ENCODE results near the gene SYCP2L. TPM values are rescaled to one million over a fixed set of nuclear protein-coding genes. Genes with fewer than 3 reads are reported as not detected.
"Not testable (repeated sequence)": the region's sequence is repeated elsewhere in the genome, so short reads cannot be mapped to it uniquely, and the experiment has no call there.

The SYCP2L gene
- total RNA-seq, 1 donor, result 0.36 TPM

DNA sequence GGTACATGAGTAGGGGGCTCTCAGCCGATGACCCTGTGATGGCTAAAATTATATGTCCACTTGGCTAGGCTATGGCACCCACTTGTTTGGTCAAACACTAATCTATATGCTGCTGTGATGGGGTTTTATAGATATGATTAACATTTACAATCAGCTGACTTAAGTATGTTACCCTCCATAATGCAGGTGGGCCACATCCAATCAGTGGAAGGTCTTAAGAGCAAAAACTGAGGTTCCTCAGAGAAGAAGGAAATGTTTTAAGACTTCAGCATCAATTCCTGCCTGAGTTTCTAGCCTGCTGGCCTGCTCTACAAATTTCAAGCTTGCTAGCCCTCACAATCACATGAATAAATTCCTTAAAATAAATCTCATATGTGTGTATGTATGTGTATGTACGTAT lies 29.6 kb upstream of the SYCP2L start:
- H3K9me3 ChIP-seq (ENCODE audit: low read depth, low read length), result no peaks in the 10 kb centered on the region
- H3K4me1 ChIP-seq (ENCODE audit: insufficient read depth, low read length), result no peaks in the 10 kb centered on the region
- H4K20me1 ChIP-seq (ENCODE audit: insufficient read depth, low read length), result no peaks in the 10 kb centered on the region
- H3K27ac ChIP-seq (ENCODE audit: low read depth, low read length), result no peak overlapping the region
- no peaks in the 10 kb centered on the region for H3K79me2 ChIP-seq (ENCODE audit: insufficient read depth, low read length)
- TF ChIP-seq, protein P1, sequence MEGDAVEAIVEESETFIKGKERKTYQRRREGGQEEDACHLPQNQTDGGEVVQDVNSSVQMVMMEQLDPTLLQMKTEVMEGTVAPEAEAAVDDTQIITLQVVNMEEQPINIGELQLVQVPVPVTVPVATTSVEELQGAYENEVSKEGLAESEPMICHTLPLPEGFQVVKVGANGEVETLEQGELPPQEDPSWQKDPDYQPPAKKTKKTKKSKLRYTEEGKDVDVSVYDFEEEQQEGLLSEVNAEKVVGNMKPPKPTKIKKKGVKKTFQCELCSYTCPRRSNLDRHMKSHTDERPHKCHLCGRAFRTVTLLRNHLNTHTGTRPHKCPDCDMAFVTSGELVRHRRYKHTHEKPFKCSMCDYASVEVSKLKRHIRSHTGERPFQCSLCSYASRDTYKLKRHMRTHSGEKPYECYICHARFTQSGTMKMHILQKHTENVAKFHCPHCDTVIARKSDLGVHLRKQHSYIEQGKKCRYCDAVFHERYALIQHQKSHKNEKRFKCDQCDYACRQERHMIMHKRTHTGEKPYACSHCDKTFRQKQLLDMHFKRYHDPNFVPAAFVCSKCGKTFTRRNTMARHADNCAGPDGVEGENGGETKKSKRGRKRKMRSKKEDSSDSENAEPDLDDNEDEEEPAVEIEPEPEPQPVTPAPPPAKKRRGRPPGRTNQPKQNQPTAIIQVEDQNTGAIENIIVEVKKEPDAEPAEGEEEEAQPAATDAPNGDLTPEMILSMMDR (IDR thresholded peaks at IDR 0.05; ENCODE audit: extremely low read depth, low read depth, low read length), result no peak
- no peak overlapping the region for H3K4me2 ChIP-seq (ENCODE audit: insufficient read depth, low read length)
- no peak overlapping the region for H2AFZ ChIP-seq (ENCODE audit: low read length)
- no peaks in the 10 kb centered on the region for H3K36me3 ChIP-seq (ENCODE audit: insufficient read depth, low read length)
- H3K27me3 ChIP-seq (ENCODE audit: insufficient read depth, low read length), result no peaks in the 10 kb centered on the region
- no peak for DNase-seq (ENCODE audit: insufficient read length, low spot score, missing footprints)
- H3K4me3 ChIP-seq (ENCODE audit: insufficient read depth, low read length), result no peak overlapping the region

DNA sequence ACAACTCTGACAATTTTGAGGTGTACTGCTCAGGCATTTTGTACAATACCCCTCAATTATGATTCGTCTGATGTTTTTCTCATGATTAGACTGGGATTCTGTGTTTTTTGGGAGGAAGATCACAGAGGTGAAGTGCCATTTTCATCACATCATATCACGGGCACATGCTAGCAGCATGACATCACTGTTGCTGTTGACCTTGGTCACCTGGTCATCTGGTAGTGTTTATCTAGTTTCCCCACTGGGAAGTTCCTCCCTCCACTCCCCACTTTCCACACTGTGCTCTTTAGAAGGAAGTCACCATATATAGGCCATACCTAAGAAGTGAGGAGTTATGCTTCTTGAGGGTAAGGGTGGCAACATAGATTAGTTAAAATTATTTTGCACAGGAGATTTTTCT lies 25.8 kb upstream of the SYCP2L start:
- Histone ChIP-seq H3K4me2 (ENCODE audit: insufficient read depth, low read length) (no peak overlapping the region), H3K27ac (ENCODE audit: low read depth, low read length) (no peak overlapping the region), H3K4me1 (ENCODE audit: insufficient read depth, low read length) (no peaks in the 10 kb centered on the region), H3K4me3 (ENCODE audit: insufficient read depth, low read length) (no peak overlapping the region), H3K36me3 (ENCODE audit: insufficient read depth, low read length) (no peaks in the 10 kb centered on the region), H2AFZ (ENCODE audit: low read length) (no peak overlapping the region), H4K20me1 (ENCODE audit: insufficient read depth, low read length) (no peaks in the 10 kb centered on the region), H3K27me3 (ENCODE audit: insufficient read depth, low read length) (no peaks in the 10 kb centered on the region), H3K79me2 (ENCODE audit: insufficient read depth, low read length) (no peaks in the 10 kb centered on the region), H3K9me3 (ENCODE audit: low read depth, low read length) (no peaks in the 10 kb centered on the region)
- DNase-seq (ENCODE audit: insufficient read length, low spot score, missing footprints), result no peak
- TF ChIP-seq, protein P1 (IDR thresholded peaks at IDR 0.05; ENCODE audit: extremely low read depth, low read depth, low read length), result no peak

DNA sequence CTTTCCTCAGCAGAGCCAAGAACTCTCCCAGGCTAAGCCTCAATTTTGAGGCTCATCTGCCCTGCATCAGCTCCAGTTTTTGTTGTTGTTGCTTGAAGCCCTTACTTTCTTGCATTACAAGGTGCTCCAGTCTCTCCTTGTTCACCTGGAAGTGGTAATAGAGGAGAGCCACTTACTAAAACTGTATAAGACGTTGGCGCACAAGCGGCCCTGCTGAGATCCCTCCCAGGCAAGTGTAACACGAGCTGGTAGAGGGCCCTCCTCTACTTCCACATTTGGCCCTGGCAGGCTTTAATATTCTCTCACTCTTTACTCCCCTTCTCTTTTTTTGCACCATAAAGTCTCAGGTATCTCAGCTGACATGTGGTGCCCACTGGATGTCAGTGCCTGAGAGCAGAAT lies 24.5 kb upstream of the SYCP2L start:
- no peak for DNase-seq (ENCODE audit: insufficient read length, low spot score, missing footprints)
- Histone ChIP-seq H3K4me2 (ENCODE audit: insufficient read depth, low read length) (no peak overlapping the region), H3K4me3 (ENCODE audit: insufficient read depth, low read length) (no peak overlapping the region), H3K36me3 (ENCODE audit: insufficient read depth, low read length) (no peaks in the 10 kb centered on the region), H3K27me3 (ENCODE audit: insufficient read depth, low read length) (no peaks in the 10 kb centered on the region), H2AFZ (ENCODE audit: low read length) (no peak overlapping the region), H3K27ac (ENCODE audit: low read depth, low read length) (no peak overlapping the region), H3K4me1 (ENCODE audit: insufficient read depth, low read length) (no peaks in the 10 kb centered on the region), H3K9me3 (ENCODE audit: low read depth, low read length) (no peaks in the 10 kb centered on the region), H3K79me2 (ENCODE audit: insufficient read depth, low read length) (no peaks in the 10 kb centered on the region), H4K20me1 (ENCODE audit: insufficient read depth, low read length) (no peaks in the 10 kb centered on the region)
- TF ChIP-seq, protein P1 (IDR thresholded peaks at IDR 0.05; ENCODE audit: extremely low read depth, low read depth, low read length), result no peak

DNA sequence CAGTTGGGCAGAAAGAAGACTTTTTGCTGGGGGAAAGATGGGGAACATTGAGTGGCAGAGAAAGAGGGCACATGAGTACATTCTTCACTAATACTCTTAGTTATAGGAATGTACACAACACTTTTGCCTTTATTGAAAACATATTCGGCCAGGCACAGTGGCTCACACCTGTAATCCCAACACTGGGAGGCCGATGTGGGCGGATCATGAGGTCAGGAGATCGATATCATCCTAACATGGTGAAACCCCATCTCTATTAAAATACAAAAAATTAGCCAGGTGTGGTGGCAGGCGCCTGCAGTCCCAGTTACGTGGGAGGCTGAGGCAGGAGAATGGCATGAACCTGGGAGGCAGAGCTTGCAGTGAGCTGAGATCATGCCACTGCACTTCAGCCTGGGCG lies 23.8 kb upstream of the SYCP2L start:
- DNase-seq (ENCODE audit: insufficient read length, low spot score, missing footprints); H3K36me3 ChIP-seq (ENCODE audit: insufficient read depth, low read length); H3K27ac ChIP-seq (ENCODE audit: low read depth, low read length); H3K27me3 ChIP-seq (ENCODE audit: insufficient read depth, low read length); H4K20me1 ChIP-seq (ENCODE audit: insufficient read depth, low read length); H3K4me3 ChIP-seq (ENCODE audit: insufficient read depth, low read length); H3K79me2 ChIP-seq (ENCODE audit: insufficient read depth, low read length); H3K9me3 ChIP-seq (ENCODE audit: low read depth, low read length); H3K4me2 ChIP-seq (ENCODE audit: insufficient read depth, low read length); H2AFZ ChIP-seq (ENCODE audit: low read length); H3K4me1 ChIP-seq (ENCODE audit: insufficient read depth, low read length): not testable (repeated sequence)

DNA sequence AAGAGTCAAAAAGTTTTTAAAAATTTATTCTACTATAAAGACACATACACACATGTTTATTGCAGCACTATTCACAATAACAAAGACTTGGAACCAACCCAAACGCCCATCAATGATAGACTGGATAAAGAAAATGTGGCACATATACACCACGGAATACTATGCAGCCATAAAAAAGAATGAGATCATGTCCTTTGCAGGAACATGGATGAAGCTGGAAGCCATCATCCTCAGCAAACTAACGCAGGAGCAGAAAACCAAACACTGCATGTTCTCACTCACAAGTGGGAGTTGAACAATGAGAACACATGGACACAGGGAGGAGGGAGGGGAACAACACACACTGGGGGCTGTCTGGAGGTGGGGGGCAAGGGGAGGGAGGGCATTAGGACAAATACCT lies 20.1 kb upstream of the SYCP2L start:
- H3K36me3 ChIP-seq (ENCODE audit: insufficient read depth, low read length), result not testable (repeated sequence)

More for the DNA sequence above, 20.1 kb upstream of the SYCP2L start:
- not testable (repeated sequence) for H3K4me2 ChIP-seq (ENCODE audit: insufficient read depth, low read length); H3K27ac ChIP-seq (ENCODE audit: low read depth, low read length); H3K4me1 ChIP-seq (ENCODE audit: insufficient read depth, low read length); H3K27me3 ChIP-seq (ENCODE audit: insufficient read depth, low read length); H3K79me2 ChIP-seq (ENCODE audit: insufficient read depth, low read length); H3K9me3 ChIP-seq (ENCODE audit: low read depth, low read length); H2AFZ ChIP-seq (ENCODE audit: low read length); H4K20me1 ChIP-seq (ENCODE audit: insufficient read depth, low read length); DNase-seq (ENCODE audit: insufficient read length, low spot score, missing footprints); H3K4me3 ChIP-seq (ENCODE audit: insufficient read depth, low read length)
